WTC11 (cell line): ENCODE results near the gene DCLK1. TPM values are rescaled to one million over a fixed set of nuclear protein-coding genes. Genes with fewer than 3 reads are reported as not detected.

Source experiments
- ATAC-seq: fragments of 200-7000 bp; cut with Tn5 transposase; 2 replicates; pipeline ENCODE4 v1.10.0; 2021; ENCODE audit warnings: mild to moderate bottlenecking, moderate library complexity
- CTCF ChIA-PET: fragments of 300-600 bp; sonication (Branson Sonifier 250); formaldehyde crosslinking; loops from one replicate; lab custom pipeline; 2021; ENCODE audit warnings: antibody characterized with exemption; lab: Charles Lee
- POLR2A ChIA-PET: fragments of 350-600 bp; sonication (Branson Sonifier 250); formaldehyde crosslinking; loops from one replicate; lab custom pipeline; 2021; ENCODE audit warnings: antibody characterized with exemption; lab: Charles Lee
- DNase-seq: peaks from one replicate; pipeline ENCODE4 v3.0.0; 2021; ENCODE audit warnings: low spot score
- H3K27ac Mint-ChIP-seq: 2 replicates; pipeline ENCODE4 v1.8.0; 2021; ENCODE audit warnings: mixed read lengths
- H3K27me3 Mint-ChIP-seq: 2 replicates; pipeline ENCODE4 v1.8.0; 2021; ENCODE audit warnings: low read depth, mild to moderate bottlenecking, moderate library complexity, mixed read lengths
- H3K36me3 Mint-ChIP-seq: 2 replicates; pipeline ENCODE4 v1.8.0; 2021; ENCODE audit warnings: mixed read lengths
- H3K4me1 Mint-ChIP-seq: 2 replicates; pipeline ENCODE4 v1.8.0; 2022; ENCODE audit warnings: mixed read lengths
- H3K4me3 Mint-ChIP-seq: 2 replicates; pipeline ENCODE4 v1.8.0; 2021; ENCODE audit warnings: mild to moderate bottlenecking, moderate library complexity, mixed read lengths
- H3K9me3 Mint-ChIP-seq: 2 replicates; pipeline ENCODE4 v1.8.0; 2021; ENCODE audit warnings: mixed read lengths
- ATF1 ChIP-seq: sonication (generic); formaldehyde crosslinking; IDR thresholded peaks from 2 replicates; pipeline ENCODE4 v1.8.1; 2023; ENCODE audit warnings: mild to moderate bottlenecking, moderate library complexity, missing genetic modification reagents
- CREM ChIP-seq: sonication (generic); formaldehyde crosslinking; IDR thresholded peaks from 2 replicates; pipeline ENCODE4 v1.8.1; 2022; ENCODE audit warnings: mild to moderate bottlenecking, missing genetic modification reagents, moderate library complexity
- EMX1 ChIP-seq: fragments of 250-450 bp; sonication (Bioruptor Pico); IDR thresholded peaks from 2 replicates; pipeline ENCODE4 v1.8.0; 2021; ENCODE audit warnings: mild to moderate bottlenecking
- JAZF1 ChIP-seq: fragments of 250-450 bp; sonication (Bioruptor Pico); IDR thresholded peaks from 2 replicates; pipeline ENCODE4 v1.9.0; 2021; ENCODE audit warnings: moderate library complexity, mild to moderate bottlenecking, inconsistent platforms
- MXD4 ChIP-seq: fragments of 250-450 bp; sonication (Bioruptor Pico); IDR thresholded peaks from 2 replicates; pipeline ENCODE4 v1.8.0; 2021; ENCODE audit warnings: mild to moderate bottlenecking, moderate library complexity, borderline replicate concordance
- NFATC4 ChIP-seq: fragments of 250-450 bp; sonication (Bioruptor Pico); IDR thresholded peaks from 2 replicates; pipeline ENCODE4 v1.9.0; 2021; ENCODE audit warnings: mild to moderate bottlenecking
- NFYB ChIP-seq: sonication (generic); formaldehyde crosslinking; conservative IDR thresholded peaks from 2 replicates; pipeline ENCODE4 v1.8.0; 2022; ENCODE audit warnings: low read depth, missing genetic modification reagents
- PRRX2 ChIP-seq: fragments of 250-450 bp; sonication (Bioruptor Pico); IDR thresholded peaks from 2 replicates; pipeline ENCODE4 v1.8.0; 2021; ENCODE audit warnings: mild to moderate bottlenecking
- RORB ChIP-seq: fragments of 250-450 bp; sonication (Bioruptor Pico); IDR thresholded peaks from 2 replicates; pipeline ENCODE4 v1.9.0; 2021; ENCODE audit warnings: mild to moderate bottlenecking
- ZNF138 ChIP-seq: sonication (generic); formaldehyde crosslinking; conservative IDR thresholded peaks from 2 replicates; pipeline ENCODE4 v1.8.1; 2022; ENCODE audit warnings: mild to moderate bottlenecking, moderate library complexity, missing genetic modification reagents
- ZNF219 ChIP-seq: sonication (generic); formaldehyde crosslinking; IDR thresholded peaks from 2 replicates; pipeline ENCODE4 v1.8.0; 2023; ENCODE audit warnings: missing genetic modification reagents, mild to moderate bottlenecking, borderline replicate concordance
- ZNF317 ChIP-seq: sonication (generic); formaldehyde crosslinking; IDR thresholded peaks from 2 replicates; pipeline ENCODE4 v1.8.1; 2023; ENCODE audit warnings: low read depth, mild to moderate bottlenecking, moderate library complexity, missing genetic modification reagents, borderline replicate concordance
- total RNA-seq: library from RNA; stranded (reverse); gene quantifications from 3 replicates; pipeline ENCODE4 v1.2.3, GENCODE V29; 2021
- TF ChIP-seq, protein P1 (sequence below): sonication (generic); formaldehyde crosslinking; IDR thresholded peaks from 2 replicates; pipeline ENCODE4 v1.8.1; 2023; ENCODE audit warnings: mild to moderate bottlenecking, missing genetic modification reagents
- TF ChIP-seq, protein P2 (sequence below): sonication (generic); formaldehyde crosslinking; IDR thresholded peaks from 2 replicates; pipeline ENCODE4 v1.8.0; 2022; ENCODE audit warnings: mild to moderate bottlenecking, missing genetic modification reagents
- TF ChIP-seq, protein P3 (sequence below): sonication (generic); formaldehyde crosslinking; IDR thresholded peaks from 2 replicates; pipeline ENCODE4 v1.8.1; 2022; ENCODE audit warnings: mild to moderate bottlenecking, missing genetic modification reagents, moderate library complexity, borderline replicate concordance
- TF ChIP-seq, protein P4 (sequence below): sonication (generic); formaldehyde crosslinking; conservative IDR thresholded peaks from 2 replicates; pipeline ENCODE4 v1.8.1; 2023; ENCODE audit warnings: mild to moderate bottlenecking, low read depth, missing genetic modification reagents, moderate library complexity
- TF ChIP-seq, protein P5 (sequence below): fragments of 250-450 bp; sonication (Bioruptor Pico); IDR thresholded peaks from 2 replicates; pipeline ENCODE4 v1.8.0; 2021; ENCODE audit warnings: mild to moderate bottlenecking
- TF ChIP-seq, protein P6 (sequence below): sonication (generic); formaldehyde crosslinking; IDR thresholded peaks from 2 replicates; pipeline ENCODE4 v1.8.1; 2022; ENCODE audit warnings: mild to moderate bottlenecking, moderate library complexity, missing genetic modification reagents

DCLK1 gene
- total RNA-seq, 1 experiment from 2014 or later = 18.5 TPM

DNA sequence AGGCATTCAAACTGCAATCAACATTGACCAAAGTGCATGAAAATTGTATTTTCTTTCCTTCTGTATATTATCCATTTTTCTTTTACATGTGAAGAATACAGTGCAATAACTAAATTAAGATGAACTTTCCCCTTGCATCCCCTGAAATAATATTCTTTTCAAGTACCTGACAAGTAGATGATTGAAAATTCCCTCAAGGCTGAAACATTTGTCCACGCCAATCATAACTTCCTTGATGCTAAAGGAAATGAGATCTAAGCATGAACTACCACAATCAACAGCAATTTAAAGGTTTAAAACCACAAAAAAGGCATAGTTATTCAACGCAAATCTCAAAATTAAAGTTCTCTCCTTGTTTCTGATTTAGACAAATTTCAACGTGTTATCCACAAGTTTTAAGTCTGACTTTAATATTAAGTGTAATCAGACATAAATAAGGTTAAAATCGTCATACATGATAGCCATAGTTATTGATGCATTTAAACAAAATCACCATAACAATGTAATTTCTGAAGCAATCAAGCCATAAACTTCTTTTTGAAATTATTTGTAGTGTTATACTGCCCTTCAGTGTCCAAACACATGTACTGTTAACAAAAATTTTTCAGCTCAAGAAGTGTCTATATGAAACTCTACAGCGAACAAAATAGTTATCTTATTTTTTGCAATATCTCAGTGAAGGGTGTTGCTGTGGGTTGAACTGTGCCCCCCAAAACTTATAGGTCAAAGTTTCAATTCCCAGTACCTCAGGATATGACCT is 169.5 kb downstream of the DCLK1 start (continued):
- TF ChIP-seq RORB (CRISPR knock-in tag) = no peak
- no peak for TF ChIP-seq ATF1
- no peak for TF ChIP-seq NFYB (CRISPR knock-in tag)
- TF ChIP-seq ZNF138 (CRISPR knock-in tag) = no peak
- TF ChIP-seq MXD4 (CRISPR knock-in tag) = no peak

DNA sequence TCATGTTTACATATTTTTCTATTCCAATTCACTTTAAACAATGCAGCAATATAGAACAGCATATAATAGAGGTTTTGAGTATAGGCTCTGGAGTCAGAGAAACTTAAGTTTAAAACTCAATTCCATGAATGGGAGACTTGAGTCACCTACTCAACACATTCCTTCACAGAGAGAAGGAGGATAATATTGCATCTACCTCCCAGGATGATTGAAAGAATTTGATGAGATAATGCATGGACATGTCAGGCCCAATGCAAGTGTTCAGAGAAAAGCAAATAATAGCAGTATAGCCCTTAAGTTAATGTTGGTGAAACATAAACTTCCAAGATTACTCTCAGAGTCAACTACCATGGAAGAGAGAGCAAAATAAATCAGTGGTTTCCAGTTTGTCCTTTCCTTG is 170.2 kb downstream of the DCLK1 start:
- ATAC-seq (no peak), DNase-seq (no peak)
- TF ChIP-seq, protein P1, sequence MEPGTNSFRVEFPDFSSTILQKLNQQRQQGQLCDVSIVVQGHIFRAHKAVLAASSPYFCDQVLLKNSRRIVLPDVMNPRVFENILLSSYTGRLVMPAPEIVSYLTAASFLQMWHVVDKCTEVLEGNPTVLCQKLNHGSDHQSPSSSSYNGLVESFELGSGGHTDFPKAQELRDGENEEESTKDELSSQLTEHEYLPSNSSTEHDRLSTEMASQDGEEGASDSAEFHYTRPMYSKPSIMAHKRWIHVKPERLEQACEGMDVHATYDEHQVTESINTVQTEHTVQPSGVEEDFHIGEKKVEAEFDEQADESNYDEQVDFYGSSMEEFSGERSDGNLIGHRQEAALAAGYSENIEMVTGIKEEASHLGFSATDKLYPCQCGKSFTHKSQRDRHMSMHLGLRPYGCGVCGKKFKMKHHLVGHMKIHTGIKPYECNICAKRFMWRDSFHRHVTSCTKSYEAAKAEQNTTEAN (CRISPR knock-in tag) = no peak
- Mint-ChIP-seq H3K4me3 (no peak overlapping the region), H3K4me1 (peaks cover 12% of the 10 kb centered on the region), H3K27me3 (no peaks in the 10 kb centered on the region), H3K9me3 (peaks cover 13% of the 10 kb centered on the region), H3K27ac (no peak overlapping the region), H3K36me3 (peaks cover 8% of the 10 kb centered on the region)
- CTCF ChIA-PET = no interaction called here
- POLR2A ChIA-PET = no interaction called here

DNA sequence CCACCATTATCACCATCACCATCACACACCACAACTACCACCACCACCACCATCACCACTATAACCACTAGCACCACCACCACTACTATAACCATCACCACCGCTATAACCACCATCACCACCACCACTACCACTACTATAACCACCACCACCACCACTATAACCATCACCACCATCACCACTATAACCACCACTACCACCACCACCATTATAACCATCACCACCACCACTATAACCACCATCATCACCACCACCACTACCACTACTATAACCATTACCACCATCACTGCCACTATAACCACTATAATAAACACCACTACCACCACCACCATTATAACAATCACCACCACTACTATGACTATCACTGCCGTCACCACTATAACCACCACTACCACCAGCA is 173.2 kb downstream of the DCLK1 start:
- DNase-seq (no peak), ATAC-seq (no peak)
- Mint-ChIP-seq H3K9me3 (no peaks in the 10 kb centered on the region), H3K4me3 (no peak overlapping the region), H3K27ac (no peak overlapping the region), H3K4me1 (peaks cover 3% of the 10 kb centered on the region), H3K27me3 (no peaks in the 10 kb centered on the region), H3K36me3 (no peaks in the 10 kb centered on the region)
- ChIA-PET CTCF (interaction anchor here (1.0 kb wide), 1 partner anchor 140 kb away, joined by 3 read pairs; no protein-coding TSS in a partner anchor), POLR2A (no interaction called here)
- no peak for TF ChIP-seq ATF1
- TF ChIP-seq, protein P2, sequence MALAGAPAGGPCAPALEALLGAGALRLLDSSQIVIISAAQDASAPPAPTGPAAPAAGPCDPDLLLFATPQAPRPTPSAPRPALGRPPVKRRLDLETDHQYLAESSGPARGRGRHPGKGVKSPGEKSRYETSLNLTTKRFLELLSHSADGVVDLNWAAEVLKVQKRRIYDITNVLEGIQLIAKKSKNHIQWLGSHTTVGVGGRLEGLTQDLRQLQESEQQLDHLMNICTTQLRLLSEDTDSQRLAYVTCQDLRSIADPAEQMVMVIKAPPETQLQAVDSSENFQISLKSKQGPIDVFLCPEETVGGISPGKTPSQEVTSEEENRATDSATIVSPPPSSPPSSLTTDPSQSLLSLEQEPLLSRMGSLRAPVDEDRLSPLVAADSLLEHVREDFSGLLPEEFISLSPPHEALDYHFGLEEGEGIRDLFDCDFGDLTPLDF (CRISPR knock-in tag) = no peak
- no peak for TF ChIP-seq JAZF1 (CRISPR knock-in tag)
- TF ChIP-seq, protein P3, sequence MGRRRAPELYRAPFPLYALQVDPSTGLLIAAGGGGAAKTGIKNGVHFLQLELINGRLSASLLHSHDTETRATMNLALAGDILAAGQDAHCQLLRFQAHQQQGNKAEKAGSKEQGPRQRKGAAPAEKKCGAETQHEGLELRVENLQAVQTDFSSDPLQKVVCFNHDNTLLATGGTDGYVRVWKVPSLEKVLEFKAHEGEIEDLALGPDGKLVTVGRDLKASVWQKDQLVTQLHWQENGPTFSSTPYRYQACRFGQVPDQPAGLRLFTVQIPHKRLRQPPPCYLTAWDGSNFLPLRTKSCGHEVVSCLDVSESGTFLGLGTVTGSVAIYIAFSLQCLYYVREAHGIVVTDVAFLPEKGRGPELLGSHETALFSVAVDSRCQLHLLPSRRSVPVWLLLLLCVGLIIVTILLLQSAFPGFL = no peak
- TF ChIP-seq PRRX2 (CRISPR knock-in tag) = no peak
- TF ChIP-seq CREM (CRISPR knock-in tag) = no peak

DNA sequence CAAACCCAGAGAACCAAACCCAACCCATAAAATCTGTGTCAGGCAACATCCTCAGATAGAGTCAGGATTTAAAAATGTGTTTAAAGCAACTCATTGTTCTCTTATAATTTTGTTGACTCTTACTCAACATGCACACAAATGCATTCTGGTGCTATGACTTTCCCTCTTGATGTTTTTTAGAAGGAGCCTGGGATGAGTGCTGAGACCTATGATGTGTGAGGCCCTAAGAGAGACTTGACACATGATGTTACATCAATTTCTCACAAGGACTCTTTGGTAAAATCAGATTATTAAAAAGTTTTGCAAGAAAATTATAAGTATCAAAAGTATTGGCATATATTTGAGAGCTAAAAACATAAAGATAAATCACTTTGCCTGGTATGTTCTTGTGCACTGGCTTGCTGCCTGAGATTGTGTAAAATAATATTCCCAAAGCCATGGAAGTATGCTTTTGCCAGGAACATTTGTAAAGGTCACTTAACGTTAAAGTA is 173.9 kb downstream of the DCLK1 start:
- ChIA-PET POLR2A (no interaction called here), CTCF (no interaction called here)
- peaks cover 3% of the 10 kb centered on the region for H3K4me1 Mint-ChIP-seq
- H3K9me3 Mint-ChIP-seq = no peaks in the 10 kb centered on the region
- H3K4me3 Mint-ChIP-seq = no peak overlapping the region
- ATAC-seq = no peak
- H3K27me3 Mint-ChIP-seq = no peaks in the 10 kb centered on the region
- H3K36me3 Mint-ChIP-seq = no peaks in the 10 kb centered on the region
- no peak overlapping the region for H3K27ac Mint-ChIP-seq
- no peak for DNase-seq
- TF ChIP-seq EMX1 (CRISPR knock-in tag) (no peak), NFATC4 (CRISPR knock-in tag) (no peak), ZNF219 (no peak), ZNF317 (CRISPR knock-in tag) (no peak)
- TF ChIP-seq, protein P4, sequence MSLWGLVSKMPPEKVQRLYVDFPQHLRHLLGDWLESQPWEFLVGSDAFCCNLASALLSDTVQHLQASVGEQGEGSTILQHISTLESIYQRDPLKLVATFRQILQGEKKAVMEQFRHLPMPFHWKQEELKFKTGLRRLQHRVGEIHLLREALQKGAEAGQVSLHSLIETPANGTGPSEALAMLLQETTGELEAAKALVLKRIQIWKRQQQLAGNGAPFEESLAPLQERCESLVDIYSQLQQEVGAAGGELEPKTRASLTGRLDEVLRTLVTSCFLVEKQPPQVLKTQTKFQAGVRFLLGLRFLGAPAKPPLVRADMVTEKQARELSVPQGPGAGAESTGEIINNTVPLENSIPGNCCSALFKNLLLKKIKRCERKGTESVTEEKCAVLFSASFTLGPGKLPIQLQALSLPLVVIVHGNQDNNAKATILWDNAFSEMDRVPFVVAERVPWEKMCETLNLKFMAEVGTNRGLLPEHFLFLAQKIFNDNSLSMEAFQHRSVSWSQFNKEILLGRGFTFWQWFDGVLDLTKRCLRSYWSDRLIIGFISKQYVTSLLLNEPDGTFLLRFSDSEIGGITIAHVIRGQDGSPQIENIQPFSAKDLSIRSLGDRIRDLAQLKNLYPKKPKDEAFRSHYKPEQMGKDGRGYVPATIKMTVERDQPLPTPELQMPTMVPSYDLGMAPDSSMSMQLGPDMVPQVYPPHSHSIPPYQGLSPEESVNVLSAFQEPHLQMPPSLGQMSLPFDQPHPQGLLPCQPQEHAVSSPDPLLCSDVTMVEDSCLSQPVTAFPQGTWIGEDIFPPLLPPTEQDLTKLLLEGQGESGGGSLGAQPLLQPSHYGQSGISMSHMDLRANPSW (CRISPR knock-in tag) = no peak
- TF ChIP-seq, protein P5, sequence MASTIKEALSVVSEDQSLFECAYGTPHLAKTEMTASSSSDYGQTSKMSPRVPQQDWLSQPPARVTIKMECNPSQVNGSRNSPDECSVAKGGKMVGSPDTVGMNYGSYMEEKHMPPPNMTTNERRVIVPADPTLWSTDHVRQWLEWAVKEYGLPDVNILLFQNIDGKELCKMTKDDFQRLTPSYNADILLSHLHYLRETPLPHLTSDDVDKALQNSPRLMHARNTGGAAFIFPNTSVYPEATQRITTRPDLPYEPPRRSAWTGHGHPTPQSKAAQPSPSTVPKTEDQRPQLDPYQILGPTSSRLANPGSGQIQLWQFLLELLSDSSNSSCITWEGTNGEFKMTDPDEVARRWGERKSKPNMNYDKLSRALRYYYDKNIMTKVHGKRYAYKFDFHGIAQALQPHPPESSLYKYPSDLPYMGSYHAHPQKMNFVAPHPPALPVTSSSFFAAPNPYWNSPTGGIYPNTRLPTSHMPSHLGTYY = no peak
- TF ChIP-seq, protein P6, sequence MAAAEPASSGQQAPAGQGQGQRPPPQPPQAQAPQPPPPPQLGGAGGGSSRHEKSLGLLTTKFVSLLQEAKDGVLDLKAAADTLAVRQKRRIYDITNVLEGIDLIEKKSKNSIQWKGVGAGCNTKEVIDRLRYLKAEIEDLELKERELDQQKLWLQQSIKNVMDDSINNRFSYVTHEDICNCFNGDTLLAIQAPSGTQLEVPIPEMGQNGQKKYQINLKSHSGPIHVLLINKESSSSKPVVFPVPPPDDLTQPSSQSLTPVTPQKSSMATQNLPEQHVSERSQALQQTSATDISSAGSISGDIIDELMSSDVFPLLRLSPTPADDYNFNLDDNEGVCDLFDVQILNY = no peak
